CD8-positive, alpha-beta memory T cell (primary cell): Measurements from ENCODE around the gene MAL. TPM values are rescaled to one million over a fixed set of nuclear protein-coding genes. Genes with fewer than 3 reads are reported as not detected.

Experiments
- CTCF ChIA-PET: fragments of 350-600 bp; sonication (Branson Sonifier 250); formaldehyde crosslinking; loops from one replicate; lab custom pipeline; 2021; ENCODE audit warnings: antibody characterized with exemption; lab: Charles Lee
- POLR2A ChIA-PET: fragments of 350-600 bp; sonication (Branson Sonifier 250); formaldehyde crosslinking; loops from one replicate; lab custom pipeline; 2021; ENCODE audit warnings: antibody characterized with exemption; lab: Charles Lee
- DNase-seq, 5 donors: peaks; one replicate each; pipeline versions ENCODE4 v3.0.0 to v3.0.0-alpha.2; 2020 to 2022; ENCODE audit warnings: mixed read lengths in 1 of 5
- H3K27ac ChIP-seq: one replicate; pipeline ENCODE4 v1.7.0; 2013; ENCODE audit warnings: low read depth, mild to moderate bottlenecking, low read length, moderate library complexity
- H3K27me3 ChIP-seq: 2 replicates; pipeline ENCODE4 v1.7.0; 2013; ENCODE audit warnings: low read length, mild to moderate bottlenecking; ENCODE audit not compliant: insufficient read depth, poor library complexity, severe bottlenecking
- H3K36me3 ChIP-seq: 2 replicates; pipeline ENCODE4 v1.7.0; 2013; ENCODE audit warnings: mild to moderate bottlenecking, low read length, moderate library complexity; ENCODE audit not compliant: insufficient read depth
- H3K4me1 ChIP-seq: 2 replicates; pipeline ENCODE4 v1.7.0; 2013; ENCODE audit warnings: mild to moderate bottlenecking, low read length, moderate library complexity; ENCODE audit not compliant: insufficient read depth
- H3K4me3 ChIP-seq: 2 replicates; pipeline ENCODE4 v1.7.0; 2013; ENCODE audit warnings: mild to moderate bottlenecking, low read length
- H3K9me3 ChIP-seq: 2 replicates; pipeline ENCODE4 v1.7.0; 2013; ENCODE audit warnings: mild to moderate bottlenecking, low read length
- H3K27ac Mint-ChIP-seq, 8 donors: one replicate each; pipeline ENCODE4 v1.8.0; 2020 to 2021; ENCODE audit warnings: mixed read lengths in 8 of 8, mild to moderate bottlenecking in 6 of 8, inconsistent platforms in 3 of 8, moderate library complexity in 3 of 8
- H3K27me3 Mint-ChIP-seq, 2 donors: one replicate each; pipeline ENCODE4 v1.8.0; 2020 to 2021; ENCODE audit warnings: mixed read lengths in 2 of 2, mild to moderate bottlenecking in 1 of 2, moderate library complexity in 1 of 2
- H3K36me3 Mint-ChIP-seq, 3 donors: one replicate each; pipeline ENCODE4 v1.8.0; 2020 to 2021; ENCODE audit warnings: mixed read lengths in 3 of 3, inconsistent platforms in 1 of 3, mild to moderate bottlenecking in 1 of 3
- H3K4me1 Mint-ChIP-seq, 3 donors: one replicate each; pipeline ENCODE4 v1.8.0; 2020 to 2021; ENCODE audit warnings: mixed read lengths in 3 of 3, inconsistent platforms in 1 of 3, mild to moderate bottlenecking in 1 of 3
- H3K4me3 Mint-ChIP-seq, 7 donors: one replicate each; pipeline ENCODE4 v1.8.0; 2020 to 2021; ENCODE audit warnings: mixed read lengths in 7 of 7, mild to moderate bottlenecking in 6 of 7, moderate library complexity in 4 of 7, inconsistent platforms in 2 of 7
- H3K9me3 Mint-ChIP-seq, 5 donors: one replicate each; pipeline ENCODE4 v1.8.0; 2020 to 2022; ENCODE audit warnings: mixed read lengths in 5 of 5, mild to moderate bottlenecking in 3 of 5, moderate library complexity in 2 of 5, inconsistent platforms in 1 of 5
- polyA plus RNA-seq: library from polyadenylated mRNA; unstranded; fragments of 300-500 nt; fragmentation: Illumina TruSeq; gene quantifications from one replicate; pipeline ENCODE4 v1.2.3, GENCODE V29; 2021
- total RNA-seq, 2 experiments: library from RNA; stranded (reverse); gene quantifications; one replicate each; pipeline ENCODE4 v1.2.3, GENCODE V29; 2021

MAL gene
- total and polyA plus RNA-seq, 3 experiments from 2014 or later, result 25.2 to 50.4 (median 27.3) TPM

DNA sequence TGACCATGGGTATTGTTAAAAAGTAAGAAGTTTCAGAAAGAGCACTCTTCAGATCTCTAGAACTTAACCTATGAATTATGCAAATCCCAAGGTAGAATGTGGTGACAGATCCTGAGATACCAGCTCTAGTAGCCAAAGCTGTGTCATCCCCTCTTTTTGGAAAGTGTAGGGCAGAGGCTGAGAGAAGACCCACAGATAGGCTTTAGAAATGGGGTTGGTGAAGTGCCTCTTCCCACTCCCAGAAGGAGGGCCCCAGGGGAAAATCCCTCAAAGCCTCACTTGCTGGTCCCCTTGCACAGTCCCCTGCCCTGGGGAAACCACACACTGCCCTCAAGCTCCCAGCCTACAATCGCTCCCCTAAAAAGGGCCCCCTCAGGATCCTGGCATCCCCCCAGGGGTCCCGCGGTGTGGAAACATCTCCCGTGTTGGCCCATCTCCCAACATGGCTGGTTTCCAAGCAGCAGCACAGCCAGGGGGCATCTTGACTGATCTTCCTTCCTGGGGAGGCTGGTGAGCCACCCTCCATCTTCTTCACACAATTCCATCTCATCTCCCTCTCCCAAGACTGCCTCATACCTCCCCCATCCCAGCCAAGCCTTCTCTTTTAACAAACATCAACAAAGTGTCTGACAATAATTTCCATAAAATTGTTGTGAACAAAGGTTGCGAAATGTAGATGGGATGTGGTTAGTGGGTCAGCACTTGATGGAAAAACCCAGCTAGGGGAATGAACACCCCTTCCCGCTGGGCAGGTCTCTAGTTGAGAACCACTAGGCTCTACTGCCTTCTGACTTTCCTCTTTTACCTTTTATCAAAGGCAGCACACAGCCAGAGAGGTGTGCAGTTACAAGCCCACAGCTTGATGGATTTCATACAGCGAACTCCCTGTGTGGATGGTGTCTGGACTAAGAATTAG, 25.1 kb downstream of the MAL start:
- peaks cover 12 to 52% (median 34%) of the 10 kb centered on the region in 3 donors for H3K4me1 Mint-ChIP-seq
- DNase-seq, result no peak
- H3K9me3 ChIP-seq, result no peaks in the 10 kb centered on the region
- ChIA-PET POLR2A (no interaction called here), CTCF (interaction anchor here (1.1 to 1.4 kb wide), 2 partner anchors 13 to 27 kb away, joined by 3 read pairs; no protein-coding TSS in a partner anchor)
- H3K27me3 ChIP-seq, result no peaks in the 10 kb centered on the region
- no peak overlapping the region for H3K27ac ChIP-seq
- peaks cover 0 to 26% (median 4%) of the 10 kb centered on the region in 3 donors for H3K36me3 Mint-ChIP-seq
- H3K9me3 Mint-ChIP-seq, result peaks cover 0 to 2% (median 0%) of the 10 kb centered on the region in 5 donors
- H3K36me3 ChIP-seq, result no peaks in the 10 kb centered on the region
- peaks cover 59% of the 10 kb centered on the region for H3K4me1 ChIP-seq
- H3K4me3 ChIP-seq, result no peak overlapping the region
- H3K4me3 Mint-ChIP-seq, result no peak overlapping the region
- peak overlapping the region in 2 of 8 donors; percentile 9 to 60 for H3K27ac Mint-ChIP-seq
- peaks cover 0 to 8% of the 10 kb centered on the region in 2 donors for H3K27me3 Mint-ChIP-seq

DNA sequence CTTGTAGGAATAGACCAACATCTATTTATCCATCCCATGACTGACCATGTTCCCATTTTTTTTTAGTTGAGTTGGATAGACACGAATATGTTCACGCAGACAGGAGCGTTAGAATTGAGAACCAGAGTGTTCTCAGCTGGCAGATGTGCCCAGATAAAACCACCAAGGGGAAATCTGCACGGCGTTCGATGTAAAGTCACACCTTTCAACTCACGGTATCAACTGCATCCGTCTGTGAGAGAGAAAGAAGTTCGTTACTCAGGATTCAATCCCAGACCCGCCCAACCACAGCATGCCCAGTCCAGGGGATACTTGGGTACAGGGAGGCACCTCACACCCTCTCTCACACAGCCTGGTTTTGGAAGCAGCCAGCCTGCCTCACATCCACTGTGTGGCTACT, 26.1 kb downstream of the MAL start:
- H3K9me3 Mint-ChIP-seq, result peaks cover 0 to 2% (median 0%) of the 10 kb centered on the region in 5 donors
- H3K27me3 Mint-ChIP-seq, result peaks cover 0 to 8% of the 10 kb centered on the region in 2 donors
- H3K4me1 Mint-ChIP-seq, result peaks cover 12 to 52% (median 39%) of the 10 kb centered on the region in 3 donors
- no peak for DNase-seq
- ChIA-PET POLR2A (no interaction called here), CTCF (interaction anchor here (1.1 to 2.7 kb wide), 3 partner anchors 12 to 29 kb away, joined by 3 to 12 read pairs (median 3); no protein-coding TSS in a partner anchor)
- peaks cover 63% of the 10 kb centered on the region for H3K4me1 ChIP-seq
- no peaks in the 10 kb centered on the region for H3K9me3 ChIP-seq
- H3K27ac ChIP-seq, result no peak overlapping the region
- no peak overlapping the region for H3K4me3 ChIP-seq
- peak overlapping the region in 3 of 8 donors; percentile 38 to 70 (median 52) for H3K27ac Mint-ChIP-seq
- H3K36me3 Mint-ChIP-seq, result peaks cover 0 to 26% (median 4%) of the 10 kb centered on the region in 3 donors
- H3K36me3 ChIP-seq, result no peaks in the 10 kb centered on the region
- no peak overlapping the region for H3K4me3 Mint-ChIP-seq
- no peaks in the 10 kb centered on the region for H3K27me3 ChIP-seq

- DNase-seq, result no peak
- Histone ChIP-seq H3K4me3 (no peak overlapping the region), H3K27ac (no peak overlapping the region), H3K9me3 (no peaks in the 10 kb centered on the region), H3K36me3 (no peaks in the 10 kb centered on the region), H3K27me3 (no peaks in the 10 kb centered on the region), H3K4me1 (peaks cover 63% of the 10 kb centered on the region)
- CTCF ChIA-PET, result interaction anchor here (0.7 to 4.5 kb wide), 6 partner anchors 13 to 30 kb away, joined by 3 to 51 read pairs (median 8); partner anchors contain the start of gene MAL
- Mint-ChIP-seq H3K4me1 (peaks cover 12 to 47% (median 39%) of the 10 kb centered on the region in 3 donors), H3K4me3 (no peak overlapping the region), H3K36me3 (peaks cover 0 to 26% (median 4%) of the 10 kb centered on the region in 3 donors), H3K27me3 (peaks cover 0 to 8% of the 10 kb centered on the region in 2 donors), H3K9me3 (peaks cover 0 to 2% (median 0%) of the 10 kb centered on the region in 5 donors), H3K27ac (peak overlapping the region in 1 of 8 donors; percentile 41)
- POLR2A ChIA-PET, result interaction anchor here (2.6 kb wide), 1 partner anchor 27 kb away, joined by 11 read pairs; the partner anchor contains the start of gene MAL
Observed at GRCh38 chr2:95052307-95052706, 26.8 kb downstream of the MAL start.

GRCh38 chr2:95052804-95053479, 27.4 kb downstream of the MAL start:
- Mint-ChIP-seq H3K9me3 (peaks cover 0 to 2% (median 0%) of the 10 kb centered on the region in 5 donors), H3K36me3 (peaks cover 0 to 26% (median 4%) of the 10 kb centered on the region in 3 donors), H3K4me1 (peaks cover 12 to 45% (median 39%) of the 10 kb centered on the region in 3 donors)

DNA sequence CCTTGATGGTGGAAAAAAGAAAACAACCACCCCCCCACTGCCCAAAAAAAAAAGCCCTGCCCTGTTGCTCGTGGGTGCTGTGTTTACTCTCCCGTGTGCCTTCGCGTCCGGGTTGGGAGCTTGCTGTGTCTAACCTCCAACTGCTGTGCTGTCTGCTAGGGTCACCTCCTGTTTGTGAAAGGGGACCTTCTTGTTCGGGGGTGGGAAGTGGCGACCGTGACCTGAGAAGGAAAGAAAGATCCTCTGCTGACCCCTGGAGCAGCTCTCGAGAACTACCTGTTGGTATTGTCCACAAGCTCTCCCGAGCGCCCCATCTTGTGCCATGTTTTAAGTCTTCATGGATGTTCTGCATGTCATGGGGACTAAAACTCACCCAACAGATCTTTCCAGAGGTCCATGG, 28.0 kb downstream of the MAL start:
- Histone ChIP-seq H3K4me1 (peaks cover 56% of the 10 kb centered on the region), H3K27me3 (no peaks in the 10 kb centered on the region), H3K4me3 (no peak overlapping the region), H3K36me3 (no peaks in the 10 kb centered on the region), H3K27ac (no peak overlapping the region), H3K9me3 (no peaks in the 10 kb centered on the region)
- peaks cover 0 to 26% (median 4%) of the 10 kb centered on the region in 3 donors for H3K36me3 Mint-ChIP-seq
- H3K4me3 Mint-ChIP-seq, result peak overlapping the region in 3 of 7 donors; percentile 41 to 83 (median 74)
- POLR2A ChIA-PET, result interaction anchor here (2.6 kb wide), 1 partner anchor 28 kb away, joined by 11 read pairs; the partner anchor contains the start of gene MAL
- CTCF ChIA-PET, result interaction anchor here (0.9 to 4.5 kb wide), 9 partner anchors 9 to 145 kb away, joined by 3 to 51 read pairs (median 3); partner anchors contain the start of gene MAL
- DNase-seq, result peak in 1 of 5 donors; percentile 36
- peaks cover 0 to 2% (median 0%) of the 10 kb centered on the region in 5 donors for H3K9me3 Mint-ChIP-seq
- H3K27ac Mint-ChIP-seq, result peak overlapping the region in 5 of 8 donors; percentile 33 to 63 (median 57)
- H3K4me1 Mint-ChIP-seq, result peaks cover 12 to 45% (median 39%) of the 10 kb centered on the region in 3 donors
- peaks cover 0 to 8% of the 10 kb centered on the region in 2 donors for H3K27me3 Mint-ChIP-seq

More at GRCh38 chr2:95052804-95053479, 27.4 kb downstream of the MAL start:
- no peak overlapping the region for H3K4me3 ChIP-seq
- no peaks in the 10 kb centered on the region for H3K36me3 ChIP-seq
- H3K4me1 ChIP-seq, result peaks cover 57% of the 10 kb centered on the region
- CTCF ChIA-PET, result interaction anchor here (0.7 to 4.5 kb wide), 7 partner anchors 8 to 145 kb away, joined by 3 to 51 read pairs (median 3); partner anchors contain the start of gene MAL
- Mint-ChIP-seq H3K4me3 (no peak overlapping the region), H3K27me3 (peaks cover 0 to 8% of the 10 kb centered on the region in 2 donors), H3K27ac (peak overlapping the region in 1 of 8 donors; percentile 27)
- no peaks in the 10 kb centered on the region for H3K27me3 ChIP-seq
- POLR2A ChIA-PET, result interaction anchor here (2.6 kb wide), 1 partner anchor 28 kb away, joined by 11 read pairs; the partner anchor contains the start of gene MAL
- no peaks in the 10 kb centered on the region for H3K9me3 ChIP-seq
- no peak for DNase-seq
- H3K27ac ChIP-seq, result no peak overlapping the region

DNA sequence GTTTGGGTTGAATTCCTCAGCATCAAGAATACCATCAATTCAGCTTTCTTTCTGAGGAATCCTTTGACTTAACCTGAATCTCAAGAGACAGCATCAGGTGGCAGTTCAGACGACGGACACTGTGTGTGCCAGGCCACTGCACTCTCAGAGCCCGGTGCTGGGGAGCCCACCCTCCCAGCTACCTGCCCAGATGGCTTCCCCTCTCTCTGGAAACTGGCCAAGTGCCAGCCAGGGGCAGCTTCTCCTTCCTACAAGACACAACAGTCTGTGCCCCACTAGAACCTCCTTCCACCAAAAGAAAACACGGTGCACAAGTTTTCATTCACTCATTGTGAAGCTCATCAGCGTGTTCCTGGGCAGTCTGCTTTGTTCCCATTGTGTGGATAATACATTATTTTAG, 28.5 kb downstream of the MAL start:
- DNase-seq, result no peak
- H3K27me3 ChIP-seq, result no peaks in the 10 kb centered on the region
- H3K4me1 Mint-ChIP-seq, result peaks cover 12 to 45% (median 39%) of the 10 kb centered on the region in 3 donors
- ChIA-PET POLR2A (interaction anchor here (2.6 kb wide), 1 partner anchor 29 kb away, joined by 11 read pairs; the partner anchor contains the start of gene MAL), CTCF (interaction anchor here (0.9 to 4.5 kb wide), 7 partner anchors 12 to 62 kb away, joined by 3 to 51 read pairs (median 4); partner anchors contain the start of gene MAL)
- no peaks in the 10 kb centered on the region for H3K9me3 ChIP-seq
- H3K4me3 Mint-ChIP-seq, result no peak overlapping the region
- peak overlapping the region in 1 of 8 donors; percentile 26 for H3K27ac Mint-ChIP-seq
- no peaks in the 10 kb centered on the region for H3K36me3 ChIP-seq
- H3K36me3 Mint-ChIP-seq, result peaks cover 0 to 24% (median 4%) of the 10 kb centered on the region in 3 donors
- peaks cover 0 to 2% (median 0%) of the 10 kb centered on the region in 5 donors for H3K9me3 Mint-ChIP-seq
- H3K27ac ChIP-seq, result no peak overlapping the region
- peaks cover 0 to 10% of the 10 kb centered on the region in 2 donors for H3K27me3 Mint-ChIP-seq
- H3K4me3 ChIP-seq, result no peak overlapping the region
- peaks cover 56% of the 10 kb centered on the region for H3K4me1 ChIP-seq

DNA sequence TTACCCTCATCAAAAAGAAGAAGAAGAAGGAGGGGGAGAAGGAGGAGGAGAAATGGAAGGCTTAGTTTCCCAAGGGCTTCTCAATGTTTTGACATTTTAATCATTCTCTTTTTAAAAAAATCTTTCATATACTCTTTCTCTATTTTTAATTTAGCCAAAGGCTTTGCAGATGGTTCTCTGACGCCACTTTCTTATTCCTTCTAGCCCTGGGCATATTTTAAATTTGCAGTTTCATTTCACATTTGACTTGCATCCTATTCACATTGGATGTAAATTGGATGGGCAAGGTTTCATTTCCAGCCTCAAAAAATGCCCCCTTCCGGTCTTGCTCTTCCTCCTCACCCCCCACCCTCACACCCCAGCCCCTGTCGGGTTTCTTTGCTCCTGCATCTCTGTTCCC, 29.8 kb downstream of the MAL start:
- H3K27ac Mint-ChIP-seq, result no peak overlapping the region
- no peak overlapping the region for H3K27ac ChIP-seq
- peaks cover 0 to 16% (median 4%) of the 10 kb centered on the region in 3 donors for H3K36me3 Mint-ChIP-seq
- peaks cover 56% of the 10 kb centered on the region for H3K4me1 ChIP-seq
- no peaks in the 10 kb centered on the region for H3K9me3 Mint-ChIP-seq
- ChIA-PET CTCF (interaction anchor here (1.1 to 4.5 kb wide), 2 partner anchors 22 to 33 kb away, joined by 3 to 51 read pairs; no protein-coding TSS in a partner anchor), POLR2A (no interaction called here)
- no peak for DNase-seq
- no peak overlapping the region for H3K4me3 ChIP-seq
- peaks cover 12 to 45% (median 39%) of the 10 kb centered on the region in 3 donors for H3K4me1 Mint-ChIP-seq
- H3K9me3 ChIP-seq, result no peaks in the 10 kb centered on the region
- H3K36me3 ChIP-seq, result no peaks in the 10 kb centered on the region
- H3K27me3 Mint-ChIP-seq, result peaks cover 0 to 11% of the 10 kb centered on the region in 2 donors
- H3K4me3 Mint-ChIP-seq, result no peak overlapping the region
- no peaks in the 10 kb centered on the region for H3K27me3 ChIP-seq
